ENCODE data around the gene TAF5.

Gene TAF5

DNA sequence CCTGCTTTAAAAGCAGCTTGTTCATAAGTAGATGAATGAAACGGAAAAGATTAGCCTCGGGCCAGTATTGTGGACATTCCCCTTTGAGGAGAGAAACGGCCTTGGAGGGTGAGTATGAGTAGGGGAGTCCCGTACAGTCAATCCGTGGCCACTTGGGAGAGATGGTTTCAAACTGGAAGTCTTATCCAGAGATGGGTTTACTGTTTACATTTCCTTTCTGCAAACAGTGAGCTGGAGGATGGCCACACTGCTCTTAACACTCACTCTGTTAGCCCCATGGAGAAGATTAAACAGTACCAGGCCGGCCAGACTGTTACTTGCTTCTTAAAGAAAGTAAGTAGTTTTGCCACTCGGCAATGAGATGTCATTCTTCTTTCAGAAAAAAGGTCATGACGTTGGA is 64.1 kb downstream of the TAF5 start:
- no peak for DNase-seq (ENCODE audit: low read depth, low spot score)
- POLR2A ChIA-PET, result no interaction called here
- TF ChIP-seq, protein P1, sequence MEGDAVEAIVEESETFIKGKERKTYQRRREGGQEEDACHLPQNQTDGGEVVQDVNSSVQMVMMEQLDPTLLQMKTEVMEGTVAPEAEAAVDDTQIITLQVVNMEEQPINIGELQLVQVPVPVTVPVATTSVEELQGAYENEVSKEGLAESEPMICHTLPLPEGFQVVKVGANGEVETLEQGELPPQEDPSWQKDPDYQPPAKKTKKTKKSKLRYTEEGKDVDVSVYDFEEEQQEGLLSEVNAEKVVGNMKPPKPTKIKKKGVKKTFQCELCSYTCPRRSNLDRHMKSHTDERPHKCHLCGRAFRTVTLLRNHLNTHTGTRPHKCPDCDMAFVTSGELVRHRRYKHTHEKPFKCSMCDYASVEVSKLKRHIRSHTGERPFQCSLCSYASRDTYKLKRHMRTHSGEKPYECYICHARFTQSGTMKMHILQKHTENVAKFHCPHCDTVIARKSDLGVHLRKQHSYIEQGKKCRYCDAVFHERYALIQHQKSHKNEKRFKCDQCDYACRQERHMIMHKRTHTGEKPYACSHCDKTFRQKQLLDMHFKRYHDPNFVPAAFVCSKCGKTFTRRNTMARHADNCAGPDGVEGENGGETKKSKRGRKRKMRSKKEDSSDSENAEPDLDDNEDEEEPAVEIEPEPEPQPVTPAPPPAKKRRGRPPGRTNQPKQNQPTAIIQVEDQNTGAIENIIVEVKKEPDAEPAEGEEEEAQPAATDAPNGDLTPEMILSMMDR (IDR thresholded peaks at IDR 0.05; ENCODE audit: insufficient read depth, low read length, missing control alignments), result no peak
- H3K4me3 ChIP-seq (ENCODE audit: low read depth, low read length), result no peak overlapping the region
- CTCF ChIA-PET, result interaction anchor here (2.3 to 3.2 kb wide), 3 partner anchors 16 to 54 kb away, joined by 6 to 19 read pairs (median 12); no protein-coding TSS in a partner anchor

DNA sequence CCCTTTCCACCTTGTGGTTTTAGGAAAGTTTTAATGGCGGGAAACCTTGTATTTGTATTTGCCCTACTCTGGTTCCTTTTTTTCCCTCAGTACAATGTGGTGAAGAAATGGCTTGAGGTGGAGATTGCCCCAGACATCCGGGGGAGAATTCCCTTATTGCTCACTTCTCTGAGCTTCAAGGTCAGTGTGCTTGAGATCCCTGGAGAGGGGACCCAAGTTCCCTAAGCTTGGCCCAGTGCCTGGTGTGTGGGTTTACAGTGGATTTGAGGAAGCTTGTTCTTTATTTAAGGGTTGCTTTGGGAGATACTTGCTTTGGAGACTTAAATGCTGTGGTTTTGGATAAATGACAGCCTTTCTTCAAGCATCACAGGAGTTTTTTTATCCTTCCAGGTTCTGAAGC is 66.1 kb downstream of the TAF5 start:
- ChIA-PET CTCF (interaction anchor here (1.7 to 2.6 kb wide), 3 partner anchors 17 to 52 kb away, joined by 6 to 12 read pairs (median 12); no protein-coding TSS in a partner anchor), POLR2A (no interaction called here)
- no peak for DNase-seq (ENCODE audit: low read depth, low spot score)
- H3K4me3 ChIP-seq (ENCODE audit: low read depth, low read length), result no peak overlapping the region
- TF ChIP-seq, protein P1 (IDR thresholded peaks at IDR 0.05; ENCODE audit: insufficient read depth, low read length, missing control alignments), result no peak

Data from AG04449 (cell line).